K562 (cell line): ENCODE measurements around the gene ZNF607. TPM values are rescaled to one million over a fixed set of nuclear protein-coding genes. Genes with fewer than 3 reads are reported as not detected.

Source experiments
- CBX2 ChIP-seq: fragments of 200-600 bp; sonication (generic); IDR thresholded peaks from one replicate; pipeline ENCODE4 v1.6.1; 2012; ENCODE audit warnings: mild to moderate bottlenecking, low read length, inconsistent platforms; ENCODE audit not compliant: insufficient read depth, poor library complexity, severe bottlenecking
- CEBPG ChIP-seq, 3 experiments: fragments of 200-800 bp in 1 of 3; sonication (Bioruptor generic) in 1 of 3; sonication (generic) in 1 of 3; formaldehyde crosslinking in 1 of 3; IDR thresholded peaks in 2 of 3; conservative IDR thresholded peaks in 1 of 3; 2 replicates each; pipeline versions ENCODE4 v1.6.1 to v1.8.0; 2016 to 2022; ENCODE audit warnings: missing compliant biosample characterization in 2 of 3, missing genetic modification characterization in 2 of 3, mild to moderate bottlenecking in 1 of 3, missing genetic modification reagents in 1 of 3
- MIER1 ChIP-seq: fragments of 450-650 bp; IDR thresholded peaks from 2 replicates; pipeline ENCODE4 v1.6.1; 2016; ENCODE audit warnings: antibody characterized with exemption, mild to moderate bottlenecking, low read depth
- PHF8 ChIP-seq: fragments of 200-600 bp; sonication (generic); IDR thresholded peaks from 2 replicates; pipeline ENCODE4 v1.6.1; 2012; ENCODE audit warnings: mixed run types, mild to moderate bottlenecking, inconsistent platforms, low read length, moderate library complexity, borderline replicate concordance
- PRPF4 ChIP-seq: fragments of 200-400 bp; formaldehyde crosslinking; IDR thresholded peaks from one replicate; pipeline ENCODE4 v1.6.1; 2017; ENCODE audit warnings: low read length, low read depth, mild to moderate bottlenecking; ENCODE audit not compliant: insufficient read depth, poor library complexity, severe bottlenecking
- SMC3 ChIP-seq: conservative IDR thresholded peaks from 2 replicates; pipeline ENCODE4 v1.6.1; 2011; ENCODE audit warnings: low read depth, low read length, improper control_type of control experiment; ENCODE audit not compliant: insufficient read depth
- THRA ChIP-seq: fragments of 450-650 bp; IDR thresholded peaks from 2 replicates; pipeline ENCODE4 v1.6.1; 2017; ENCODE audit warnings: mild to moderate bottlenecking, moderate library complexity
- XRCC3 ChIP-seq: fragments of 450-650 bp; IDR thresholded peaks from 2 replicates; pipeline ENCODE4 v1.6.1; 2017; ENCODE audit warnings: mild to moderate bottlenecking, moderate library complexity
- ZKSCAN3 ChIP-seq: fragments of 250-450 bp; sonication (Bioruptor Pico); IDR thresholded peaks from 2 replicates; pipeline ENCODE4 v1.4.0; 2020
- polyA plus RNA-seq, 8 experiments: library from polyadenylated mRNA; depleted of rRNA in 4 of 8; stranded (reverse) in 5 of 8; unstranded in 3 of 8; fragments of >200 nt; fragmentation: Nextera tagmentation in 2 of 8; fragmentation: Illumina TruSeq in 1 of 8; extraction: Ambion mirVana in 2 of 8; extraction: Trizol in 1 of 8; gene quantifications; 2 replicates each; pipeline versions ENCODE4 v1.2.1 to v1.2.3, GENCODE V29; 2011 to 2014; ENCODE audit warnings: inconsistent platforms in 1 of 8, missing spikeins in 1 of 8
- total RNA-seq, 7 experiments: library from RNA; depleted of rRNA in 6 of 7; stranded (reverse); fragments of >200 nt in 6 of 7; fragmentation: Illumina TruSeq in 2 of 7; extraction: Trizol in 2 of 7; gene quantifications; 2 replicates each; pipeline versions ENCODE4 v1.2.1 to v1.2.3, GENCODE V29; 2011 to 2021; ENCODE audit warnings: low replicate concordance in 1 of 7
- TF ChIP-seq, protein P1 (sequence below): sonication (generic); IDR thresholded peaks from 2 replicates; pipeline ENCODE4 v1.6.1; 2016
- TF ChIP-seq, protein P2 (sequence below), 2 experiments: IDR thresholded peaks in 1 of 2; conservative IDR thresholded peaks in 1 of 2; 2 replicates each; pipeline ENCODE4 v1.6.1; 2016; ENCODE audit warnings: low read depth in 2 of 2, mild to moderate bottlenecking in 1 of 2, missing compliant biosample characterization in 1 of 2, missing genetic modification characterization in 1 of 2, moderate library complexity in 1 of 2
- TF ChIP-seq, protein P3 (sequence below): sonication (generic); formaldehyde crosslinking; IDR thresholded peaks from 2 replicates; pipeline ENCODE4 v1.8.0; 2022; ENCODE audit warnings: mild to moderate bottlenecking, missing genetic modification reagents
- TF ChIP-seq, protein P4 (sequence below): fragments of 250-450 bp; sonication (Bioruptor Pico); IDR thresholded peaks from 2 replicates; pipeline ENCODE4 v1.4.0; 2020

Gene ZNF607
- total and polyA plus RNA-seq, 9 of the 15 experiments (the other 6 are each of a cell fraction or from before 2014, with no cell fraction given): 0.65 to 5.1 (median 3.6) TPM

DNA sequence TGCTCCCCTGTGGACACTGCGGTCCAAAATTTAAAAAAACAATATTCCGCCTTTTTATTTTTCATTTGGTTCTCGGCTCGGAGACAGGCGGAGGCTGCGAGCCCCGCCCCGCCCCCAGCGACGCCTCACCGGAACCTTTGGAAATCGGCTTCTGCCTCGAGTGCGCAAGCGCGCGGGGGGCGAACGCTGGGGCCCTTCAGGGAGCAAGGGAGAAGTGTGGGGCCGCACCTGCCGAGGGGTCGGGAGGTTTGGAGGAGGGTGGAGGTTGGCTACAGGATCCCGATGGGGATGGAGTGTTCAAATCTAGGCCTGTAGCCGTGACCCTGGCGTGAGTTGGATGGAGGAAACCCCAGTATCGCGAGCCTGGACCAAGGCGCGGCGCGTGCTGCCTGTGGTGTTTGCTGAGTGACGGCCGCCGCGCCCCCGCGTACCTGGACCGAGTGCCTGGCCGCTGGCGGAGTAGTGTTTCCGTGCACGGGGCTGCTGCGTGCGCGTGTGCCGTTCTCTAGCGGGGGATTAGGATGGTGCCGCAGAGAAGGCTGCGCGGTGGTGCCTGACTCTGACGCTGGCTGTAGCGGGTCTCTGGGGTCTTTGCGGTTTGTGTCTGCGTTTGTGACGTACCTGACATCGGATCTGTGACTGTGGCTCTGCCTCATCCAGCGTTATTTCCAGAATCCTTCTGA lies 63.7 kb downstream of the ZNF607 start (continued):
- TF ChIP-seq PRPF4 (no peak), PHF8 (no peak), THRA (no peak), XRCC3 (no peak), SMC3 (no peak), CBX2 (no peak), CEBPG (CRISPR knock-in tag; IDR thresholded peaks at IDR 0.05) (no peak), CEBPG (tag; conservative IDR thresholded peaks at IDR 0.05 in 1 of 2, IDR thresholded peaks at IDR 0.05 in 1 of 2) (no peak), MIER1 (no peak), ZKSCAN3 (CRISPR knock-in tag) (no peak)
- TF ChIP-seq, protein P1, sequence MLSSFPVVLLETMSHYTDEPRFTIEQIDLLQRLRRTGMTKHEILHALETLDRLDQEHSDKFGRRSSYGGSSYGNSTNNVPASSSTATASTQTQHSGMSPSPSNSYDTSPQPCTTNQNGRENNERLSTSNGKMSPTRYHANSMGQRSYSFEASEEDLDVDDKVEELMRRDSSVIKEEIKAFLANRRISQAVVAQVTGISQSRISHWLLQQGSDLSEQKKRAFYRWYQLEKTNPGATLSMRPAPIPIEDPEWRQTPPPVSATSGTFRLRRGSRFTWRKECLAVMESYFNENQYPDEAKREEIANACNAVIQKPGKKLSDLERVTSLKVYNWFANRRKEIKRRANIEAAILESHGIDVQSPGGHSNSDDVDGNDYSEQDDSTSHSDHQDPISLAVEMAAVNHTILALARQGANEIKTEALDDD: no peak
- TF ChIP-seq, protein P2, sequence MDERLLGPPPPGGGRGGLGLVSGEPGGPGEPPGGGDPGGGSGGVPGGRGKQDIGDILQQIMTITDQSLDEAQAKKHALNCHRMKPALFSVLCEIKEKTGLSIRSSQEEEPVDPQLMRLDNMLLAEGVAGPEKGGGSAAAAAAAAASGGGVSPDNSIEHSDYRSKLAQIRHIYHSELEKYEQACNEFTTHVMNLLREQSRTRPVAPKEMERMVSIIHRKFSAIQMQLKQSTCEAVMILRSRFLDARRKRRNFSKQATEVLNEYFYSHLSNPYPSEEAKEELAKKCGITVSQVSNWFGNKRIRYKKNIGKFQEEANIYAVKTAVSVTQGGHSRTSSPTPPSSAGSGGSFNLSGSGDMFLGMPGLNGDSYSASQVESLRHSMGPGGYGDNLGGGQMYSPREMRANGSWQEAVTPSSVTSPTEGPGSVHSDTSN (CRISPR knock-in tag; IDR thresholded peaks at IDR 0.05; ENCODE audit: low read depth): peak; percentile 84
- TF ChIP-seq, protein P2 (tag; conservative IDR thresholded peaks at IDR 0.05; ENCODE audit: low read depth): peak; percentile 74
- TF ChIP-seq, protein P3, sequence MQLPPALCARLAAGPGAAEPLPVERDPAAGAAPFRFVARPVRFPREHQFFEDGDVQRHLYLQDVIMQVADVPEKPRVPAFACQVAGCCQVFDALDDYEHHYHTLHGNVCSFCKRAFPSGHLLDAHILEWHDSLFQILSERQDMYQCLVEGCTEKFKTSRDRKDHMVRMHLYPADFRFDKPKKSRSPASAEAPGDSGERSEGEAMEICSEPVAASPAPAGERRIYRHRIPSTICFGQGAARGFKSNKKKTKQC (CRISPR knock-in tag): no peak
- TF ChIP-seq, protein P4, sequence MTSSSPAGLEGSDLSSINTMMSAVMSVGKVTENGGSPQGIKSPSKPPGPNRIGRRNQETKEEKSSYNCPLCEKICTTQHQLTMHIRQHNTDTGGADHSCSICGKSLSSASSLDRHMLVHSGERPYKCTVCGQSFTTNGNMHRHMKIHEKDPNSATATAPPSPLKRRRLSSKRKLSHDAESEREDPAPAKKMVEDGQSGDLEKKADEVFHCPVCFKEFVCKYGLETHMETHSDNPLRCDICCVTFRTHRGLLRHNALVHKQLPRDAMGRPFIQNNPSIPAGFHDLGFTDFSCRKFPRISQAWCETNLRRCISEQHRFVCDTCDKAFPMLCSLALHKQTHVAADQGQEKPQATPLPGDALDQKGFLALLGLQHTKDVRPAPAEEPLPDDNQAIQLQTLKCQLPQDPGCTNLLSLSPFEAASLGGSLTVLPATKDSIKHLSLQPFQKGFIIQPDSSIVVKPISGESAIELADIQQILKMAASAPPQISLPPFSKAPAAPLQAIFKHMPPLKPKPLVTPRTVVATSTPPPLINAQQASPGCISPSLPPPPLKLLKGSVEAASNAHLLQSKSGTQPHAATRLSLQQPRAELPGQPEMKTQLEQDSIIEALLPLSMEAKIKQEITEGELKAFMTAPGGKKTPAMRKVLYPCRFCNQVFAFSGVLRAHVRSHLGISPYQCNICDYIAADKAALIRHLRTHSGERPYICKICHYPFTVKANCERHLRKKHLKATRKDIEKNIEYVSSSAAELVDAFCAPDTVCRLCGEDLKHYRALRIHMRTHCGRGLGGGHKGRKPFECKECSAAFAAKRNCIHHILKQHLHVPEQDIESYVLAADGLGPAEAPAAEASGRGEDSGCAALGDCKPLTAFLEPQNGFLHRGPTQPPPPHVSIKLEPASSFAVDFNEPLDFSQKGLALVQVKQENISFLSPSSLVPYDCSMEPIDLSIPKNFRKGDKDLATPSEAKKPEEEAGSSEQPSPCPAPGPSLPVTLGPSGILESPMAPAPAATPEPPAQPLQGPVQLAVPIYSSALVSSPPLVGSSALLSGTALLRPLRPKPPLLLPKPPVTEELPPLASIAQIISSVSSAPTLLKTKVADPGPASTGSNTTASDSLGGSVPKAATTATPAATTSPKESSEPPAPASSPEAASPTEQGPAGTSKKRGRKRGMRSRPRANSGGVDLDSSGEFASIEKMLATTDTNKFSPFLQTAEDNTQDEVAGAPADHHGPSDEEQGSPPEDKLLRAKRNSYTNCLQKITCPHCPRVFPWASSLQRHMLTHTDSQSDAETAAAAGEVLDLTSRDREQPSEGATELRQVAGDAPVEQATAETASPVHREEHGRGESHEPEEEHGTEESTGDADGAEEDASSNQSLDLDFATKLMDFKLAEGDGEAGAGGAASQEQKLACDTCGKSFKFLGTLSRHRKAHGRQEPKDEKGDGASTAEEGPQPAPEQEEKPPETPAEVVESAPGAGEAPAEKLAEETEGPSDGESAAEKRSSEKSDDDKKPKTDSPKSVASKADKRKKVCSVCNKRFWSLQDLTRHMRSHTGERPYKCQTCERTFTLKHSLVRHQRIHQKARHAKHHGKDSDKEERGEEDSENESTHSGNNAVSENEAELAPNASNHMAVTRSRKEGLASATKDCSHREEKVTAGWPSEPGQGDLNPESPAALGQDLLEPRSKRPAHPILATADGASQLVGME (CRISPR knock-in tag): no peak
